HG03342 (cell line): Measurements from ENCODE around the gene DOCK11.

Source experiments
- ATAC-seq: cut with Tn5 transposase; IDR thresholded peaks from one replicate; pipeline ENCODE4 v1.9.1; 2021; ENCODE audit warnings: mild to moderate bottlenecking, moderate library complexity; ENCODE audit not compliant: unreplicated experiment

DOCK11 gene

DNA sequence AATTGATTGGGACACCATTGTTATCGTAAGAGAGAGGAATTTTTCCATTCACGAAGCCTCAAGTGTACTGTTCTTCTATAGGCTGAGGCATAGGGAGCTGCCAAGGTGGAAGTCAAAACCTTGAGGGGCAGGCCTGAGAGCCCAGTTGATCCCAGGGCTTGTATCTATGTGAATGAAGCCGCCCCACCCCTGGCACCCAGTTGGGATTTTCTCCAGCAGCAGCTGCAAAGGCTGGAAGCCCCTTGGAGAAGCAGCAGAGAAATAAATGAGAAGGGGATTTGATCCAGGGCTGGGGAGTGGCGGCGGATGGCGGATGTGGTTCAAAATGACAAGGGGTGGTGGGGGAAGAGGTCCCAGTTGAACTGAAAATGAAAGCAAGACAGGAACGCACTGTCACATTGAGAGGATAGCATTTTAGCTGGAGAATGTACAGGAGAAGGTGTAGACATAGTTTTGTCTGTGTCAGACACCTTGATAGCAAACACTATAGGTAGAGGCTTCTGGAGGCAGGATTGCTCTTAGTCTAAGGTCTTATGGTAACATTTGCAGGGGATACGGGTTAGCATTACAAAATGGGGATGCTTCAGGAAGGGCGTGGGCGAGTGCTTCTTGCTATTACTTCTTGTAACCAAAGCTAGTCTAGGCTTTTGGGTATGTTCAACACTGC lies 32.6 kb downstream of the DOCK11 start:
- ATAC-seq, result peak; percentile 83

DNA sequence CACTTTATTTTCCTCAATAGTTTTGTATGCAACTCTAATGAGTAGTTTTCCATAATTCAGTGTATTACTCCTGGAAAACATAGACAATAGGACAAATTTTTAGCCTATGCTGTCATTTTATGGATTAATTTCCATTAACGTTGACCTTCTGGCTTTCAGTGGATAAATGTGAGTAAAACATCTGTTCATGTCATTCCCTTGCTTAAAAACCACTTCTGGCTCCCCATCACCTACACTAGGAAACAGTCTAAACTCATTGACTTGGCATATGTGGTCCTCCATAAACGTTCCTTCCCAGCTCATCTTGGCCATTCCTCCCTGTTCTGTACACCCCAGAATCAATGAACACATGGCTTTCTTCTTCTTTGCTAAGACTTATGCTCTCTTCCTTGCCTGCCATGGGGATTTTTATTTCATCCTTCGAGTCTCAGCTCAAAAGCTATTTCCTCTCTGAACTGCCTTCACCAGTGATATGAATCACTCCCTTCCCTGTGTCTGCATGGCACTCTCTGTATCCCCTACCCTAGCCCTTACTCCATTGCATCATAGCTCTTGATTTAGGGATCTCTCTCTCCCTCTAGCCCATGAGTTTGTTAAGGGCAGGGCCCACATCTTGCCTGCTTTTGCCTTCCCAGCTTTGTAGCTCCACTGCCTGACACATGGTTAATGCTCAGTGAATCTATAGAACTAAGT lies 34.8 kb downstream of the DOCK11 start:
- no peak for ATAC-seq

DNA sequence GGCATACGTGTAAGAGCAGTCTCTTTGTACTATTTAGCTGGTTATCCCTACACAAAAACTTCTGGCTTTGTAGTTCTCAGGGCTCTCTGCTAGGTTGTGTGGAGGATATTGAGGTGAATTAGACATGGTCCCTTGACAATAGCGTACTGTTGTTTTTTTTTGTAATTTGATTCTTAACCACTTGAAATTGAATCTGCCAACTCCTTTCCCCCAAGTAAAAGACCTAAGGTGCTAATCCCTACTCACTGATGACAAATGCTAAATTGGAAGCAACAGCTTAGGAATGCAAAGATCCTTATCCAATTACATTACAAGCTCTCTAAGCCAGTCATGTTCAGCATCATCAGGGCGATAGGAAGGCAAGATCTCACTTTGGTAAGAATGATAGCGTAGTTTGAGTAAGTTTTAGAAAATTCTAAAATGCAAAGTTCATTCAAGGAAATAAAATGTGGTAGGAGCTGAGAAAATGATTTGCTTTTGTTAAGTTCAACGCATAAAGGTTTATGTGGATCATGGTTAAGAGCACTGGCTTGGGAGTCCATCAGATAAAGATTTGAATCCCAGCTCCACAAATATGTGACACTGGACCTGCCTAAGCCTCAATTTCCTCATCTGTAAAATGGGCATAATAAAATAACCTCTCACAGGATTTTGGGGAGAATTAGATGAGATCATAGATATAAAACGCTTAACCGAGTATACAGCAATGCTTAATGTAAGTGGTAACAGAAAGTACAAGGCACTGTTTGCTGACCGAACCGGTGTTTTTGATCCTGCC lies 39.3 kb downstream of the DOCK11 start:
- no peak for ATAC-seq

DNA sequence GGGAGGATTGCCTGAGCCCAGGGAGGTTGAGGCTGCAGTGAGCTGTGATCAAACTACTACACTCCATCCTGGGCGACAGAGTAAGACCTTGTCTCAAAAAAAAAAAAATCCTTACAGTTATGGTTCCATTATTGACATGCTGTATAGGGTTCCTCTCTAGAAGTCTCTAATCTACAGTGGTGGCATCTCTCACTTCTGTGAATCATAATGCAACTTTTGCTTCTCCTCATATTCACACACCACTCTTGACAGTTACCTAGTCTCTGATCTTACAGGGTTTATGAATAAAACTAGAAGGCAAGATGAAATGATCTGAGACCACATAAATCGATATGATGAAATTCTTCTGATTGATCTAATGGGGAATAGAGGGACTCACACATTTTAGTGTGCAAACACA lies 40.6 kb downstream of the DOCK11 start:
- peak; percentile 55 for ATAC-seq

DNA sequence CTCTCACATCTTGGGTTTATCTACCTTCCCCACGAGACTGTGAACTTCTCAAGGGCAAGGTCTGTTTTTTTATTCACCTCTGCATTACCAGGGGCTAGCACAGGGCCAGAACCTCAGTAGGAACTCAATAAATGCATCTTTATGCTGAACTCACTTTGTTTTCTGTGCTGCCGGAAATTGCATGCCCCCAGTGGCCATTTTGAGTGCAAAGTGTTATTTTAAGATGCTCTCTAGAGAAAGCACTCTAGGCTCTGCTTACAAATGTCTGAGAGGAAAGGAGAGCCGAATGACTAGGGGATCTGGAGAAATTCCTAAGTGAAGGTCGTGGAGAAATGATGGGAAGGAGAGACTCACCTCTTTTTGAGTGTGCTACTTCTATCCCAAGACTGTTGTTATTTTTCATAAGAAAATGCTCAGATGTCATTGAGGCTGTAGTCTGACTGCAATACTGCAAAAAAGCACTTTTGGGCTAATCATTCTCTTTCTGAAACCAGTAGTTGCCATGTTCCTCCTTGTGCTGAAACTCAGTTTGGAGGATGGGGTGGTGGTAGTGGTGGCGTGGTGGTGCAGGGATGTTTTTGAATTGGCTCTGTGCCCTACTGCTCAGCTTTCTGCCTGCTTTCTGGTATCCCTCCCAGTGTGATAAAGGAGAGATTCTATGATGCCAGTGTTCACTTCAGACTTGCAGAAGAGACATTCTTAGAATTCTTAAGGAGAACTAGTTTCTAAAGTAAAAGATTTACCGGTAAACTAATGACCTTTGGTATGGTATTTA lies 41.3 kb downstream of the DOCK11 start:
- ATAC-seq, result peak; percentile 77

DNA sequence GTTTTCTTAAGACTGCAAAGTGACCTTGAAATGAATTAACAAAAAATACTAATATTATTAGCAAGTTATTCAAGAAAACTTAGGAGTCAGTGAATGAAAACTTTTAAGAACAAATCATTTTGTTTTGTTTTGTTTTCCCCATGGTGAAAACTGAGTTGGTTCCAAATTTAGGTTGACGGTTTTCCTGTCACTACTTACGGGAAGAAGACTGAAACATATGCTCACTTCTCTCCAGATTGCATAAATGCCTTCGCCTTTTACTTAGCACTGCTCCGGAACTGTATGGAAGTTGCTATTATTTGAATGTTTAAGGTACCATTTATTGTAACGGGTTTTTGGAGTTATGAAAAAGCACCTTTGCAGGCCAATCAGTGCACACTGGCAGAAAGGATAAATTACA lies 42.8 kb downstream of the DOCK11 start:
- no peak for ATAC-seq

DNA sequence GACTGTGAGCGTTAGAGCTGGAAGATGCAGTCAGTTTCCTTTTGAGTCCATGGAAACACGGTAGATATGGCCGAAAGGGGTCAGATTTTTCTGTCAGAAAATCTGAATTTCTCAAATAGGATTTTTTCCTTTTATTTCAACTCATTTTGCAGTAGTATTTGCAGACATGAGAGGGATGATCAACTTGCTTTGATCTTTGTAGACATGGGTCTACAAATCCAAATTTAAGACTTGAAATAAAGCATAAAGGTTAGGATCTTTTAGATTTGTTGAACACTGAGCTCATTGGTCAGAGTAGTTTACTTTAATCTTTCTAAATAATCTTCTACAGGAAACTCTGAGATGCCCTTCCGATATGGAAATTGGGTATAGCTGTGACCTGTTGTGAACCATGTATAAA lies 44.7 kb downstream of the DOCK11 start:
- ATAC-seq, result no peak

DNA sequence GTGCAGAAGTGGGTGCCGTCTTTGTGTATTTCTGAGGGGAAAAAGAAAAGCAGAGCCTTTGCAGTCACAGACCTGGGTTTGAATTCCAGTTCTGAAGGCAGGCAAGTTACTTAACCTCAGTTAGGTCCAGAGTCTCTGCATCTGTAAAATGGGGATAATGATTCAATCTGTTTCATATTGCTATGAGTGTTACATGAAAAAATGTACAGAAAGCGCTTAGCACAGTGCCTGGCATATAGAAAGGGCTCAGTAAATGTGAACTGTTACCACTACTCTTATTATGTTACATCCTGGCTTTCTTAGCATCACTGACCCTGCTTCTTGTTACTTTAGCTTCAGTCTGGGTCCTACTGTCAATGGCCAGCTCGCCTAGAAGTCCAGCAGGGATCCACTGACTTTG lies 45.9 kb downstream of the DOCK11 start:
- ATAC-seq, result no peak

DNA sequence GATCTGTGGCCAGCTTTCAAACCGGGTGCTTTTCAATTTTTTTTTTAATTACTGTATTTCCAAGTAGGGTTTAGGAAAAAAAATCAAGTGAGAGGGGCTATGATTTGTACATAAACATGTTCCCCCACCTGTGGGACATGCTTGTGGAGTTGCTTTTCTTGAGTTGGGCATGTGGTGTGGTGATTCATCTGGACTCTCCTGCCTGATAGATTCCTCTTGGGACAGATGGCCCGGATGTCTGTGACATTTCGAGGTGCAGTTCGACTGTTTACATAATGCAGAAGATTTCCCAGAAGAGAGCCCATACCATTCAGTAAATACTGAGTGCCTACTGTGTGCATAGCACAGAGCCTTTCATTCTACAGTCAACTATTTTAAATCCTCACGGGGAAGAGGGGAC lies 49.9 kb downstream of the DOCK11 start:
- no peak for ATAC-seq

DNA sequence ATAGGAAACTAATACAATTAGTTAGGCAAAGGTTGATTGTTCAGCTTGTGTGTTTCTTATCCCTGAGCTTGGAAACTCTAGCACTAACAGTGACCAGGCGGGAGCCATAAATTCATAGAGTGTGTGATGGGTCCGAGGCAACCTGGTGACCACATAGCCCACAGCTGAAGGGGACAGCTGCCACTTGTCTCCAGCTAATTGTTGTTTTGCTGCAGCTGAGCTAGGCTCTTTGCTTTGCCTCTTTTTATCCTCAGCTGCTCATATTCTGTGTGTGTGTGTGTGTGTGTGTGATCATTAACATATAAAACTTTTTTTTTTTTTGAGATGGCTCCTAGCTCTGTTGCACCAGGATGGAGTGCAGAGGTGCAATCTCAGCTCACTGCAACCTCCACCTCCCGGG lies 53.2 kb downstream of the DOCK11 start:
- no peak for ATAC-seq

DNA sequence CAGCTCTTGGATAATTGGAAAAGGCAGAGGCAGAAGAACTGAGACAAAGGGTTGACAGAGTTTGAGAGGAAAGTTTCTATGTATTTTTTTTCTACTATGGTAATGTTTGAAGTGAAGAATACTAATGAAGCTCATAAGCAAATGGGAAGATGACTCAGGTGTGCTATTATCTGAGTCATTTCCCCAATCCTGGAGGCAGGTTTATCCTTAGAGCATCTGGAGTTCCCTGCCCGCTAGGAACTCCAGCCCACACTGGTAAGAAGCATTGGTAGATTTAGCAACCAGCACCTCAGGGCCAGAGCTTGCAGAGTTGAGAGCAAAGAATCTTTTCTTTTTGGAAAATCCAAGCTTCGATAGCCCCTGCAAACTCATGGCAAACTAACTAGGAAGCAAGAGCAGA lies 55.2 kb downstream of the DOCK11 start:
- no peak for ATAC-seq

DNA sequence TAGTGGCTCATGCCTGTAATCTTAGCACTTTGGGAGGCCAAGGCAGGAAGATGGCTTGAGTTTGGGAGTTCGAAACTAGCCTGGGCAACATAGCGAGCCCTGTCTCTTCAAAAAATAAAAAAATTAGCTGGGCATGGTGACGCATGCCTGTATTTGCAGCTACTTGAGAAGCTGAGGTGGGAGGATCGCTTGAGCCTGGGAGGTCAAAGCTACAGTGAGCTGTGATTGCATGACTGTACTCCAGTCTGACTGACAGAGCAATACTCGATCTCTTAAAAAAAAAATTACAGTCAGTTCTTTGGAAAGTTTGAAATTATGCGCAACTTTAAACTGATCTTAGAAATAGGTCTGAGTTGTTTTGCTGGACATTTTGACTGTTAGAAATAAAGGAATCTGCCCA lies 55.8 kb downstream of the DOCK11 start:
- no peak for ATAC-seq

DNA sequence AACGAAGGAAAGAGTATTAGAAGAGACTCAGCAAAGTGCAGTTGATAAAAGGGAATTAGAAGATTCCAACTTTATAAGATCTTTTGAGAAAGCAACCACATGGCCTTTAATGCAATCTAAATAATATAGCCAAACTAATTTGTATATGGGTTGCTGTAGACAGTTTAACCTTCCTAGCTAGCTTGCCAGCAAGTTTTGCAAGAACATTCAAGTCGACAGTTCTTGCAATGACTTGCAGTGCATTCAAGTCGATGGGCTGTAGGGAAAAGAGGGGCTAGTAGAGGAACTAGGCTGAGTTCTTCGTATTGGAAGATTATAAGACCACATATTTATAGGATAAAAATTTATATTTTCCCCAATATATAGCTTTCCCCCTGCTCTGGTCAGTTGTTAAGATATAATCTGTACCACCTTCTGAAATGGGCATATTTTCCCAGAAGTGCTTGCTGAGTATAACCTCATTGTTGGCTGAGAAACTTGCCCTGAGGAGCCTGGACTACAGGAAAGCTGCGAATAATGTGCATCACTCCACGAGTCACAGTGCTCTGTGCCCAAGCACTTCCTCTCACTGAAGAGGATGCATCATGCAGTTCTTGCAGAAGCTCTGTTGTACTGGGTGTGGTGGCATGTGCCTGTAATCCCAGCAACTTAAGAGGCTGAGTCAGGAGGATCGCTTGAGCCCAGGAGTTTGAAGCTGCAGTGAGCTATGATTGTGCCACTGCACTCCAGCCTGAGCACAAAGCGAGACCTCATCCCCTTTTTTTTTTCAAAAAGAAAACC lies 56.7 kb downstream of the DOCK11 start:
- no peak for ATAC-seq

DNA sequence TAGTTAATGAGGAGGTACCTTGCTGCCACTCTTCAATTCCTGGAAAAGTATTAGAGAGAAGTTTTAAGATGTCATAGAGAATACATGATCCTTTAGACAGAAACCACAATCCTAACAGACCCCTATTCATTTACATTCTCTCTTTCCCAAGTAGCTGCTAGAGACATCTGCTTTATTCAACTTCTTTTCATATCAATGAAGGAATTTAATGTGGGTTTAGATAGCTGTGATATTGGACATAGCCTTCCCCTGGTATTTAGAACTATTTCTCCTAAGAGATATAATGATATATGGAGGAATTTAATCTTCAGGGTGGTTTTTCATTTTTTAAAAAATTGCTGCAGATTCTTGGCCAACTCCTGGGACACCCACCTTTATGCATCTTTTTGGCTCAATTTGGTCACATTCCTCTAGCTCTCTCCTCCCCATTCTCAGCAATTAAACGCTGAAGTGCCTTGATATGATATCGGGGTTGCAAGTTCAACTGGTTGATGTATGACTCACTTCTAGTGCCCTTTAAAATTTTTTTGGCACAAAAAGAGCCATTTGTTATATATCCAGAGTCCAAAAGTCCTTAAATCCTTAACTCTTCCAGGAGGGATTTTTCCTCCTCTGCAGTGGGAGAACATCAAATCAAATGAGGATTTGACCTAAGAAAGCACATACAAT lies 57.6 kb downstream of the DOCK11 start:
- no peak for ATAC-seq

DNA sequence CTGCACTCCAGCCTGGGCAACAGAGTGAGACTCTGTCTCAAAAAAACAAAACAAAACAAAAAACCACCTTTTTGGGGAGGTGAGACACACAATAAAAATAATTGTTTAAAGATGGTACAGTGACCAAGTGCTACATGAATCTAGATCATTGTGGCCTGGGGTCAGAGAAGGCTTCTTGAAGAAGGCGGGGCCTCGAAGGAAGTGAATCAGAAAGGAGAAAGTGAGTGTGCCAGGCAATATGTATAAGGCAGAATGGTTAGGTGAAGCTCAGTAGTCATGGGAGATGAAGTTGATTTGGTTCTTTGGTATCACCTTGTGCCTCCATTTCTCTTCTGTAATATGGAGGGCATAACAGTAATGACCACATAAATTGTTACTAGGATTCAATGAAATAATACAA lies 58.9 kb downstream of the DOCK11 start:
- no peak for ATAC-seq

DNA sequence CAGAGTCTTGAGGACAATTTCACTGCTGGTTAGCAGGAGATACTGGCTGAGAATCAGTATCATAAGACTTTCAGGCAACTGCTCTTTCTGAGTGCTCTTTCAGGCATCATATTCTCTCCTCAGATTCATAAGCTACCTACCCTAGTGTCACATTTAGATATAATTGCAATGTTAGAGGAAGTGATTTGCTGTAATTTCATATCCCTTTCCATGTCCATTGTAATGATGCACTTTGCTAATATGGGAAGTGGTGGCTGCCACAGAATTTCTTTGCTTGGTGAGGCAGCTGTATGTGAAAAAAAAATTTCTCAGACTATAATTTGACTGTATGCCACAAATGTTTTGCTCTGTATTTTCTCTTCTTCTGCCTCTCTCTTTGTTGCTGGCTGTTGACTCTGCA lies 63.3 kb downstream of the DOCK11 start:
- ATAC-seq, result no peak

DNA sequence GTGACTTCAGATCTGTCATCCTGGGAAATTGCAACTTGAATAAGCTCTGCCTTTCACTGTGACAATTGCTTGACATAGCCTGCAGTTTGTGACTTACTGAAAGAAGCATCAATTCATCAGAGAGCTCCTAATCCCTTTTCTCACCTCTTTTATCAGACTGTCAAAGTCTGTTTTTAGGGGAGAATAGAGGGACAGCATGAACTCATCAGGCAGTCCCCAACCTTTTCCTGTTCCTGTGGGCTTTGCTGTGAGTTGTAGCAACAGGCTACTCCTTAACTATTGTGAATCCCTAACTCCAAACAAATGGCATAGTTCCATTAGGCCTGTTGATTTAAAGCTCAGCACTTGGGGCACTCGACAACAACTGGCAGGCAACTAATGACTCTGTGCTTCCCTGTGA lies 64.9 kb downstream of the DOCK11 start:
- ATAC-seq, result no peak

DNA sequence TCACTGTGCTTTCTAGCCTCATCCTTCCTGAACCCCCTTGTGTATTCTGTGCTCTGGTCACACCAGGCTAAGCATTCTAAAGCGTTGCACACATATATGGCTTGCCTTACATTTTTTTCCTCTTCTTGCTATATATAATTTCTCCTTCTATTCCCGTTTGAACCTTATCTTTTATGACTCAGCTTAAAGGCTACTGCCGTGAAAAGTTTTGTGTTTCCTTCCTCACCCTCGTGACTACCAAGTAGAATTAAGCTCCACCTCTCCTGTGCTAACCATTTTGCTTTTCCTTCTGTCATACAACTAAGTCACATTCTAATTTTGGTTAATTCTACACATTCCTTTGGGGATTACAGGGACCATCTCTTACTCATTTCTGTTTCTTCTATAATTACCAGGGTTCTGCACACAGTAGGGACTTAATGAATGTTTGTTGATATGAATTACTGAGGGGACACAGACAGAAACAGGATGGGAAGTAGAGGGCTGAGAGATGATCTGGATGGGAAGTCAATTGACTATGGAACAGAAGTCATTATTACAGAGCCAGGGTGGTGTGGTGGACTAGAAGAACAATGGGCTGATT lies 67.1 kb downstream of the DOCK11 start:
- no peak for ATAC-seq

DNA sequence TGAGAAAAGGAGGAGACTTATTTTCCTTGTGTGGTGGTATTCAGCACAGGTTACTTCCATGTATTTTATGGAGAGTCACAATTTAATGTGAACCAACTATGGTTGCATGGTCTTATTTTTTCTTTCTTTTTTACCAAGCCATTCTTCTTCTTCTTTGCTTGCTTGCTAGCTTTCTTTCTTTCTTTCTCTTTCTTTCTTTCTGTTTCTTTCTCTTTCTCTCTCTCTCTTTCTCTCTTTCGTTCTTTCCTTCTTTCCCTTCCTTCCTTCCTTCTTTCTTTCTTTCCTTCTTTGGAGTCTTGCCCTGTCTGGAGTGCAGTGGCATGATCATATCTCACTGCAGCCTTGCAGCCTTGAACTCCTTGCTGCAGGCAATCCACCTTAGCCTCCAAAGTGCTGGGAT lies 68.9 kb downstream of the DOCK11 start:
- no peak for ATAC-seq

DNA sequence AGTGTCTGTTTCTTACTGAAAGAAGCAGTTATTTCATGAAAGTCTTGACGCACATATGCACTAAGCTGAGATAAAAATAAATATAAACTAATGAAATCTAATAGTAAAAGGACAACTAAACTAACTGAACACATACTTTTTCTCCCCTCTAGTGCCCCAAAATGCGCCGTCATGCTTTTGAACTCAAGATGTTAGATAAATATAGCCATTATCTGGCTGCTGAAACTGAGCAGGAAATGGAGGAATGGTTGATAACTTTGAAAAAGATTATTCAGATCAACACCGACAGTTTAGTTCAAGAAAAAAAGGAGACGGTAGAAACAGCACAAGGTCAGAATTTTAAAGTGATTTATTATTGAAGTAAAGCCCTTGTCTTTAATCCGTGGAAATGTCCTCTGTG lies 70.2 kb downstream of the DOCK11 start:
- ATAC-seq, result no peak
